LNCaP clone FGC (cell line): ENCODE data around the gene DDX3X.
"Not testable (repeated sequence)": the region's sequence is repeated elsewhere in the genome, so short reads cannot be mapped to it uniquely, and the experiment has no call there.

ENCODE experiments used
- DNase-seq: peaks from one replicate; pipeline ENCODE4 v3.0.0-alpha.2; 2011; ENCODE audit warnings: low read depth
- H3K4me3 ChIP-seq: 2 replicates; pipeline ENCODE4 v1.5.1; 2011; ENCODE audit warnings: mild to moderate bottlenecking, low read depth, low read length, control low read depth
- TF ChIP-seq, protein P1 (sequence below): IDR thresholded peaks from 2 replicates; pipeline ENCODE4 v1.5.1; 2012; ENCODE audit warnings: mild to moderate bottlenecking; ENCODE audit not compliant: control insufficient read depth, insufficient read depth; ENCODE audit errors: extremely low read depth

The DDX3X gene

DNA sequence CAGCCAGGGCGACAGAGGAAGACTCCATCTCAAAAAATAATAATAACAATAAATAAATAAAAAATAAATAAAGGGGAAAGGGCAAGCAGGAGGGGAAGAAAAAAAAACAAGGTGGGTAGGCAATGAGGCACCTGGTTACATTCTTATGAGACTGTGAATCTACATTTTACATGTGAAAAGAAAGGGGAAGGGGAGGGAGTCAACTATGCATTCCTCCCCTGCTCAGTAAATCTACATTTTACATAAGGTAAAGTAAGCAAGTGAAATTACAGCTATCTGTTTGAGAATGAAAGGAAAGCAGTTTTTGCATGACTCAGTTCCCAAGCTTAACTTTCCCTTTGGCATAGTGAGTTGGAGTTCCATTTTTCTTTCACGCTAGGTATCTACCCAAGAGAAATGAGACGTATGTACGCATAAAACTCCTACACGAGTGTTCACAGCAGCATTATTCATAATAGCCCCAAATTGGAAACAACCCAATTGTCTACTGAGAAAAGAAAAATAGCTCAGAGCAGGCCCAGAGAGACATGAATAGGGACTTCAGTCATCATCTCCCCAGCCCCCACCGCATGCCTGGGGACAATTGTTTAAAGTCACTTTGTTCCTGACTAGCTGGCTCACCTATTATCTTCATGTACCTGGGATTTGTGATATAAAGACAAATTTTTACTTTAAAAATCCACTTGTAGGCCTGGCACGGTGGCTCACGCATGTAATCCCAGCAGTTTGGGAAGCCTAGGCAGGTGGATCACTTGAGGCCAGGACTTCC is 52.4 kb downstream of the DDX3X start:
- DNase-seq, result no peak
- H3K4me3 ChIP-seq, result no peak overlapping the region
- TF ChIP-seq, protein P1, sequence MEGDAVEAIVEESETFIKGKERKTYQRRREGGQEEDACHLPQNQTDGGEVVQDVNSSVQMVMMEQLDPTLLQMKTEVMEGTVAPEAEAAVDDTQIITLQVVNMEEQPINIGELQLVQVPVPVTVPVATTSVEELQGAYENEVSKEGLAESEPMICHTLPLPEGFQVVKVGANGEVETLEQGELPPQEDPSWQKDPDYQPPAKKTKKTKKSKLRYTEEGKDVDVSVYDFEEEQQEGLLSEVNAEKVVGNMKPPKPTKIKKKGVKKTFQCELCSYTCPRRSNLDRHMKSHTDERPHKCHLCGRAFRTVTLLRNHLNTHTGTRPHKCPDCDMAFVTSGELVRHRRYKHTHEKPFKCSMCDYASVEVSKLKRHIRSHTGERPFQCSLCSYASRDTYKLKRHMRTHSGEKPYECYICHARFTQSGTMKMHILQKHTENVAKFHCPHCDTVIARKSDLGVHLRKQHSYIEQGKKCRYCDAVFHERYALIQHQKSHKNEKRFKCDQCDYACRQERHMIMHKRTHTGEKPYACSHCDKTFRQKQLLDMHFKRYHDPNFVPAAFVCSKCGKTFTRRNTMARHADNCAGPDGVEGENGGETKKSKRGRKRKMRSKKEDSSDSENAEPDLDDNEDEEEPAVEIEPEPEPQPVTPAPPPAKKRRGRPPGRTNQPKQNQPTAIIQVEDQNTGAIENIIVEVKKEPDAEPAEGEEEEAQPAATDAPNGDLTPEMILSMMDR, result no peak

DNA sequence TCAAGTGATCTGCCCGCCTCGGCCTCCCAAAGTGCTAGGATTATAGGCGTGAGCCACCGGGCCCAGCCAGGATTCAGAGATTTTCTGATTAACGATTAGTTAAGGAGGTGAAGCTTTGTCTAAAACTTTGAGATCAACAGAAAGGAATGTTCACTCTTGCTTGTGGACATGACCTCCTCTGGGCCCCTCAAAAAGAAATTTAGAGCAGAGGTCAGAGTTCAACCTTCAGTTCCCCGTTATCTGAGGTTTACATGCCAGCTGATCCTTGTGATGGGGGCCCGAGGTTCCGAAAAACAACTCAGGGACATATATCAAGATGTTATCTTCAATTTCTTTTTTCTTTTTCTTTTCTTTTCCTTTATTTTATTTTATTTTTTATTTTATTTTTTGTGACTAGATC is 54.6 kb downstream of the DDX3X start:
- no peak for DNase-seq
- TF ChIP-seq, protein P1, result no peak
- no peak overlapping the region for H3K4me3 ChIP-seq

- TF ChIP-seq, protein P1, result no peak
- H3K4me3 ChIP-seq, result no peak overlapping the region
- no peak for DNase-seq
These were observed 55.4 kb downstream of the DDX3X start for GRCh38 chrX:41389311-41389888.

DNA sequence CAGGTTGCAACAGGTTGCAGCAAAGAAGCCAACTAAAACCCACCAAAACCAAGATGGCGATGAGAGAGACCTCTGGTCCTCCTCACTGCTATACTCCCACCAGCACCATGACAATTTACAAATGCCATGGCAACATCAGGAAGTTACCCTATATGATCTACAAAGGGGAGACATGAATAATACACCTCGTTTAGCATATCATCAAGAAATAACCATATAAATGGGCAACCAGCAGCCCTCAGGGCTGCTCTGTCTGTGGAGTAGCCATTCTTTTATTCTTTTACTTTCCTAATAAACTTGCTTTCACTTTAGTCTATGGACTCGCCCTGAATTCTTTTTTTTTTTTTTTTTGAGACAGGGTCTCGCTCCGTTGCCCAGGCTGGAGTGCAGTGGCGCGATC is 56.6 kb downstream of the DDX3X start:
- not testable (repeated sequence) for H3K4me3 ChIP-seq, DNase-seq

- DNase-seq, result no peak
- H3K4me3 ChIP-seq, result no peak overlapping the region
- TF ChIP-seq, protein P1, result no peak
These were observed 57.6 kb downstream of the DDX3X start for GRCh38 chrX:41391606-41392005.

DNA sequence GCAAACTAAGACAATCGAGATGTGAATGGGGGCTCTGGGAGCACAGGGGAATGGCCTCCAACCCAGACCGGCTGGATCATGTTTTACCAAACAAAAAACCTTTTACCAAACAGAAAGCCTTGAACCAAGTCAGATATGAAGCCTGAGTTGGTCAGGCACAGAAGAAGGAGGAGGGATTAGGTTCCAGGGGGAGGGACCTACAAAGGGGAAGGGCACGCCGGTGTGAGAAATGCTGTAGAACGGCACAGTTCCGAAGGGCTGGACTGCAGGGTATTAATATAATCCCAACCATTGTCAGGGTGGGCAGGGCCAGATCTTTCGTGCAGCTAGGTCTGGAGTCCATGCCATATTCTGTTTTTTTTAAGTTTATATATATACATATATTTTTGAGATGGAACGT is 60.3 kb downstream of the DDX3X start:
- TF ChIP-seq, protein P1, result no peak
- no peak for DNase-seq
- no peak overlapping the region for H3K4me3 ChIP-seq

- TF ChIP-seq, protein P1, result no peak
- DNase-seq, result no peak
- no peak overlapping the region for H3K4me3 ChIP-seq
These were observed 63.3 kb downstream of the DDX3X start for GRCh38 chrX:41397219-41397618.
